ENCODE data around the gene KRTAP4-11. TPM values are rescaled to one million over a fixed set of nuclear protein-coding genes. Genes with fewer than 3 reads are reported as not detected.

KRTAP4-11 gene
- total RNA-seq, 1 experiment from 2014 or later: not detected

DNA sequence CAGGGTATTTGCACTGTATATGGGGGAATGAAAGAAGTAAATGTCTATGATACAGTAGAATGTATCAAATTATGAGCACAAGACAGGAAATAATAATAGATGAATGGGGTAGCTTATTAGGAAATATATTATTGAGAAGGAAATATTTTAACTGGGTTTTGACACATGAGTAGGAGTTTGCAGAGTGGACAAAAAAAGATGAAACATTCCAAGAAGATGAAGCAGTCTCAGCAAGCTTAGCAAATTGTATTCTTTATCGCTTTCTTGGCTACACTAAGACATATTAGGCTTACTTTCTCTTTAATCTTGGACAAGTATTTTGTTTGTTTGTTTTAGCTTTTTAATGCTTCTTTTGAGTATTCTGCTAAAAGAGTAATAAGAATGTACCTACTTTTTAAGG lies 14.3 kb downstream of the KRTAP4-11 start:
- Histone ChIP-seq H3K36me3 (ENCODE audit: control insufficient read depth in 1 of 2, insufficient read depth in 2 of 2, low read length in 2 of 2) (peaks cover 0 to 16% of the 10 kb centered on the region in 2 experiments; a peak in 2 of 4 replicates), H3K79me2 (ENCODE audit: insufficient read depth, low read length) (no peaks in the 10 kb centered on the region), H3K4me1 (ENCODE audit: control insufficient read depth in 1 of 2, insufficient read depth in 2 of 2, low read length in 2 of 2) (peaks cover 13 to 52% of the 10 kb centered on the region in 2 experiments), H4K20me1 (ENCODE audit: insufficient read depth) (no peaks in the 10 kb centered on the region), H2AFZ (ENCODE audit: low read depth, low read length, poor library complexity, severe bottlenecking) (no peak overlapping the region), H3K9ac (ENCODE audit: low read length) (peak overlapping the region; percentile 45), H3K4me3 (replicated peaks in 1 of 2; ENCODE audit: low read depth in 1 of 2, low read length in 2 of 2) (no peak overlapping the region), H3K9me2 (ENCODE audit: insufficient read depth) (no peaks in the 10 kb centered on the region), H3K9me3 (ENCODE audit: control insufficient read depth in 1 of 2, insufficient read depth in 1 of 2, low read depth in 1 of 2, low read length in 2 of 2) (peaks cover 0 to 5% of the 10 kb centered on the region in 2 experiments; a peak in 1 of 4 replicates), H3K27me3 (ENCODE audit: insufficient read depth, low read length) (no peaks in the 10 kb centered on the region), H3K27ac (ENCODE audit: low read depth, low read length) (peak overlapping the region; percentile 75; the same call in 1 of the 2 replicates), H3K4me2 (ENCODE audit: low read length) (peak overlapping the region; percentile 59)
- ChIA-PET RAD21 (ENCODE audit: low non-redundant PET in 1 of 2, low total read pairs in 2 of 2, uncharacterized antibody in 2 of 2, unreplicated experiment in 2 of 2) (no interaction called here), POLR2A (no interaction called here), CTCF (no interaction called here)
- TF ChIP-seq YY1 (IDR thresholded peaks at IDR 0.05; ENCODE audit: extremely low read depth, insufficient replicate concordance, low read depth, low read length): no peak
- TF ChIP-seq RAD21 (IDR thresholded peaks at IDR 0.05; ENCODE audit: low read depth): no peak
- no peak for TF ChIP-seq ELF1 (IDR thresholded peaks at IDR 0.05; ENCODE audit: borderline replicate concordance, low read depth)
- no peak for TF ChIP-seq SIN3A (IDR thresholded peaks at IDR 0.05; ENCODE audit: low read depth)
- TF ChIP-seq SRF (IDR thresholded peaks at IDR 0.05; ENCODE audit: low read depth): no peak
- no peak for TF ChIP-seq ZNF274 (IDR thresholded peaks at IDR 0.05; ENCODE audit: low read depth, low read length)
- no peak for TF ChIP-seq FOSL1 (IDR thresholded peaks at IDR 0.05; ENCODE audit: low read depth)
- no peak for TF ChIP-seq ZFX (IDR thresholded peaks at IDR 0.05)
- TF ChIP-seq CEBPB (IDR thresholded peaks at IDR 0.05; ENCODE audit: low read depth): no peak
- no peak for TF ChIP-seq TCF7L2 (IDR thresholded peaks at IDR 0.05; ENCODE audit: borderline replicate concordance, extremely low read depth, insufficient read depth, insufficient read length)
- no peak for TF ChIP-seq CBX3 (IDR thresholded peaks at IDR 0.05; ENCODE audit: low read depth)
- TF ChIP-seq EZH2 (IDR thresholded peaks at IDR 0.05): no peak
- no peak for DNase-seq (ENCODE audit: low read depth, low spot score)
- intact Hi-C loops (cut with micrococcal nuclease): no loop called here
- ATAC-seq: no peak
- no TSS peak for BruUV-seq (replicated peaks)
